Measurements from ENCODE around the gene ARL8B.
"Not testable (repeated sequence)": the region's sequence is repeated elsewhere in the genome, so short reads cannot be mapped to it uniquely, and the experiment has no call there.

Gene ARL8B

GRCh38 chr3:5147152-5147551 is 25.1 kb downstream of the ARL8B start:
- not testable (repeated sequence) for FAIRE-seq

- FAIRE-seq = no peak
These were observed 27.3 kb downstream of the ARL8B start for GRCh38 chr3:5149306-5149880.

- FAIRE-seq = no peak
These were observed 29.5 kb downstream of the ARL8B start for GRCh38 chr3:5151586-5151985.

- no peak for FAIRE-seq
These were observed 31.0 kb downstream of the ARL8B start for GRCh38 chr3:5153074-5153473.

DNA sequence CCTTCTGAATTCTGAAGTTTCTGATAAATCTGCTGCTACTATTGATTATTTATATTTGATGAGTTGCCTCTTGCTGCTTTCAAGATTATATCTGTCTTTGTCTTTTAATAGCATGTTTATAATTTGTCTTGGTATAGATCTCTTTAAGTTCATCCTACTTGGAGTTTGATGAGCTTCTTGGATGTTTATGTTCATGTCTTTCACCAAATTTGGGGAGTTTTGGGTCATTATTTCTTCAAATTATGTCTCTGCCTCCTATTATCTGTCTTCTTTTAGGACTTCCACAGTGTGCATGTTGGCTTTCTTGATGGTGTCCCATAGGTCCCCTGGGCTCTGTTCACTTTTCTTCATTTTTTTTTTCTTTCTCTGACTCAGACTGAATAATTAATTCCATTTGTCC is 33.1 kb downstream of the ARL8B start:
- no peak for FAIRE-seq

DNA sequence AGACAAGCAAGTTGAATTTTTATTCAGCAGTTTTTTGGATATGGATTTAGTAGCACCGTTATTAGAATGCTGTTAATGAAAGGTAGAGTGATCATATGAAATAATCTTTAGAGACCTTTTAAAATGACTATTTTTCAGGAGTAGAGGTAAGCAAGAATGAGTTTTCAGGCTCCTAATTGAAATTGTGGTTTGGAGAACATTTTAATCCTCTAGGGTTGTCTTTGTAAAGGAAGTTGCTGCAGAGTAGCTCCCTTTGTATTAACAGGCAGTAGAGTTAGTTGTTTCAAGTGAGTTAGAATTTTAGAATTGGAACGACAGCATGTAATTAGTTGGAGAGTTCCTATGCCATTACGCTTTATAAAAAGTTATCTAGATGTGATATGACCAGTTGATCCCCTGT is 38.2 kb downstream of the ARL8B start:
- FAIRE-seq = no peak

DNA sequence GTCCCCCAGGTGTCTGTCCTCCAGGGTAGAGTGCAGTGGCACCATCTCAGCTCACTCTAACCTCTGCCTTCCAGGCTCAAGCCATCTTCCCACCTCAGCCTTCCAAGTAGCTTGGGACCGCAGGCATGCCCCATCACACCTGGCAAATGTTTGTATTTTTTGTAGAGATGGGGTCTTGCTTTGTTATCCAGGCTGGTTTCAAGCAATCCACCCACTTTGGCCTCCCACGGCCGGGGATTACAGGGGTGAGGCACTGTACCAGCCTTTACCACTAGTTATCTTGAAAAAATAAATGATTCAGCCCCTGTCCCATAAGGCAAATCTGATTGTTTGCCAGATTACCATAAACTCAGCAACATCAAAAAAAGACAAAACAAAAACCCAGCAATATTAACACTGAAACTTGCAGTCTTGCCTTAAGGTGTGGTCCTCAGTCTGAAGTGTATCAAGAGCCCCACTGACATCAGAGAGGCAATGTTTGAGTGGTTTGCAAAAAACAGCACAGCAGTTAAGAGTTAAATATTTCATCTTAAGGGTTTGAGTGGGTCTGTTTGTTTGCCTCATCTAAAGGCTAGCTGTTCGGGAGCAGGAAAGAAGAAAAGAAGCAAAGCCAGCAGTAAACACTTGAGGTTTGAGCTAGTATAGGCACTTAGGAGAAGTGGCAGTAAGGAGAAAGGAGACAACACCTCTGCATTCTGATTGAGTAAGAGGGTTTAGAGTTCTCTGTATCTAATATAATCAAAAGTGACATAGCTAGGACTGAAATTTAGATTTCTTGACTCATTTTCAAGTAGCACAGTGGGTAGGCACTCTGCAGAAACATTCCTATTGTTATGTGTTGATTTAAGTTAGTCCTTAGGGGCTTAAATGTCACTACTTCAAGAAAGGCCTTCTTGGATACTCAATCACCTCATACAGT is 39.1 kb downstream of the ARL8B start:
- no peak for FAIRE-seq

DNA sequence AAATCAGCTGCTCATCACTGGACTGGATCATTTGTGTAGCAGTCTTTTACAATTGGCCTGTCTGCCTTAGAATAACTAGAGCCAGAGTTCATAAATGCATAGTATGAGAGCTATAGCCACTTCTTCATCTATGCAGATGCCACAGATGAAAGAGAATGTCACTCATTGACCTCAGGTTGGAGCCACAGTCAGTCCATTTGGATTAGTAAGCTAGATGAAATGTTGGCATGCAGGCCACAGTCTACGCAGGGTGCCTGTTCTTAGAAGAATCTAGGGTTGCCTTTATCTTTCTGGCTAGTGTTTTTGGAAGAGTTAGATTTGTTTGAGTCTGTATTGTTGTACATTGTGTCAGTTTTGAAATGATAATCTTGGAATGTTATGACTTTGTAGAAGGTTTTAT is 40.0 kb downstream of the ARL8B start:
- FAIRE-seq = no peak

DNA sequence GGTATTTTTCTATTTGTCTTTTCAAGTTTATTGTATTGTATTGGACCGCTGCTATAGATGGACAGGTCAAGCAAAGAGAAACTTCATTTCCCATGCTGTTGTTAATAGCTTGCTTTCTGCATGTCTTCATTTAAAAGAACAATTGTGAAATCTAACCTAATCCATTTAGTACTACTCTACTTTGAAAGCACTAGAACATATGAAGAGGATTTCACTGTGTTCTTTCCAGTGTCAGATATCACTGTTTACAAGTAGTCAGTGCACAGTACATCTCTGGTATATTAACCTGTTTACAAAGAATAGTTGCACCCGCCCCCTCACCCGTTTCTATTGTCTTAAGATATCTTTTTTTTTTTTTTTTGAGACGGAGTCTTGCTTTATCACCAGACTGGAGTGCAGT is 43.6 kb downstream of the ARL8B start:
- no peak for FAIRE-seq

GRCh38 chr3:5166846-5167245 is 44.8 kb downstream of the ARL8B start:
- FAIRE-seq = no peak

GRCh38 chr3:5168110-5168509 is 46.0 kb downstream of the ARL8B start:
- no peak for FAIRE-seq

DNA sequence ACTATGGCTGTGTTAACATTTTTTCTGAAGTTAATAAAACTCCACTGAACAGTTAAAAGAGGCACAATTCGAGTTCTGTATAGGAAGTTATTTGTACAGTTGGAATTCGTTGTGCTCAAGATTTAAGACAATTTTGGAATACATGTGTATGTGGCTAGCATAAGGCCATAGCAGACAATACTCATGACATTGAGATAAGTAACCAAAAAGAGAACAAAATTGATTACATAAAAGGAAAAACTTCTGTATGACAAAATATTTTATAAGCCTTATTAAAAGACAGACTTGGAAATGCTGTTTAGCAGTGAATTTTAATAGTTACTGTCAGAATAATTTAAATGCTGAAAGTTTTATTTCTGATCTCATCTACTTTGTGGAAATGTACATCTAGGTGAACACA is 47.7 kb downstream of the ARL8B start:
- no peak for FAIRE-seq

DNA sequence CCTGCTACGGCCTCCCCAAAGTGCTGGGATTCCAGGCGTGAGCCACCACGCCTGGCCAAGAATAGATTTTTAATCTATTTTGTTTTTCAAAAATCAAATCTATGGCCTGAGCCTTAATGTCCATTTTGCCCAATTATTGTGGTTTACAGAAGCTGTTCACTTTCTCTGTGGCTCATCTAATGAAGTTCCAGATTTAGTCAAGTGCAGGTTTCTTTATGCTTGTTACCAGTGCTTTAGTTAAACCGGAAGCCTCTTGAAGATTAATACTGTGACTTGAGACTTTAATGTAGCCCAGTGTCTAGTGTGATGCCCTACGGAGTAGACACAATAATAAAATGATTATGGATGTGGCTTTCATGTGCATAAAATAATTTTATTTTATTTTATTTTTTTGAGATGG is 48.9 kb downstream of the ARL8B start:
- FAIRE-seq = no peak

GRCh38 chr3:5172018-5172417 is 49.9 kb downstream of the ARL8B start:
- no peak for FAIRE-seq

- not testable (repeated sequence) for FAIRE-seq
These were observed 56.9 kb downstream of the ARL8B start for GRCh38 chr3:5179036-5179435.

GRCh38 chr3:5181469-5182141 is 59.5 kb downstream of the ARL8B start:
- no peak for FAIRE-seq

DNA sequence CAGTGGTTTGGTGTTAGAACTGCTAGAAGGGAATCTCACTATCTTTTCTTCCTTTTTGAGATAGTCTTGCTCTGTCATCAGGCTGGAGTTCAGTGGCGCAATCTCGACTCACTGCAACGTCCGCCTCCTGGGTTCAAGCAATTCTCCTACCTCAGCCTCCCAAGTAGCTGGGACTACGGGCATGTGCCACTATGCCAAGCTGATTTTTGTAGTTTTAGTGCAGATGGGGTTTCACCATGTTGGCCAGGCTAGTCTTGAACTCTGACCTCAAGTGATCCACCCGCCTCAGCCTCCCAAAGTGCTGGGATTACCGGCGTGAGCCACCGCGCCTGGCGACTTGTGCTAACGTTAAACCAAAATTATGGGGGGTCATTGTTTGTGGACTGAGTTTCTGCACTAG is 61.6 kb downstream of the ARL8B start:
- not testable (repeated sequence) for FAIRE-seq

GRCh38 chr3:5184499-5184898 is 62.4 kb downstream of the ARL8B start:
- FAIRE-seq = no peak

DNA sequence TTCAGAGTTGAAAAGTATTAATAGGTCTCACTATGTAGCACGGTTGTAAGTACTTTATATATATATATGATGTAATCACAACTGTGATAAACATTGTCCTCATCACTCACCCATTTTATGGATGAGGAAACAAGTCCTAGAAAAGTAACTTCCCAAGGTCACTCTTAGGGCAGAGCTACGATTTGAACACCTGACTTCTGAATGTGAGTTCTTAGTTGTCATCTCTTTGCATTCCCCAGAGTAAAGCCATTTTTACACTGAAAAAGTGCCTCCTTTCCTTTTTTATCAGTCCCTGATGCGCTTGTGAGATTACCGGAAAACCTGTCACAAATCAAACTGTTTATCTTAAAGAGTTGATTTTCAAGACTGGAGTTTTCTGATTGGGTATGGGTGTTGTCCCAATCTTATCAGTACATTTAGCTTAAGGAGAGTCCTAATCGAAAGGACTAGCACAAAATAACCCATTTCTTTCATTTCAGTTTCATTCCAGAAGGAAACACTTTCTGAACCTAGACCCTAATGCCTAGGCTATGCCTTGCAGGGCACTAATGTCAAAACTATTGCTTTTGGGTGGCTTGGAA is 63.1 kb downstream of the ARL8B start:
- no peak for FAIRE-seq

DNA sequence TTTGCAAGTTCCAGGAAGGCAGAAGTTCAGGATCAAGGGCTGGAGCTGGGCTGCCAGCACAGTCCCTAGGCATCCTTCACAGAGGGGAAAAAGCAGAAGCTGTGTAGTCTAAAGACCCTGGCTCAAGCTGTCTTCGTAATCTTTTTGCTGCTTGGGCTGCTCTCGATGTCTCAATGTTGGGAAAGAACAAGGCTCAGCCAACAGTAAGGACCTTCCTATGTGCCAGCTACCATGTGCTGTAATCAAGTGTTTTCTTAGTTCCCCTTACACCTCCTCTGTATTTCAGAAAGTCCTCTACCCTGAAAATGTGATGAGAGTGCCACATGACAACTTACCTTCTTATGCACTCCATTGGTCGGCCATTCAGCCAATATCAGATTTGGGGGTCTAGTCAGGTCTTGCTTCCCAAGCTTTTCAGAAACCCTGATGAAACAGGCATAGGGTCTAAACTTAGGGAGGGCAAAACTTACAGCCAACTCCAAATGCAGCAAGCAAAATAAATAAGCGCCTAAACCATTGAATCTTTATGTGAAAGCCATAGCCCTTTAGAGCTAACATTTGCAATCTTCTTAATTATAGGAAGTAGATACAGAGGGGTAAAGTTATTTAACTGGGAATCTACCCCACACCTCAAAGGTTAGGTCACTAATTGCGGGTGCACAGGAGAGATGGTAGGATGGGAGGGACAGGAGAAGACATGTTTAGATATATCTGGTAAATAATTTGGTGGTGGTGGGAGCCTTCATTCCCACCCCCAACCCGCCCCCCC is 64.2 kb downstream of the ARL8B start:
- FAIRE-seq = no peak

- FAIRE-seq = no peak
These were observed 64.7 kb downstream of the ARL8B start for GRCh38 chr3:5186858-5187155.

- FAIRE-seq = no peak
These were observed 65.2 kb downstream of the ARL8B start, which contains the start of gene EDEM1 for GRCh38 chr3:5187156-5187919. Gene EDEM1 (plus strand): TSS chr3:5187707. CDS start chr3:5187806, 99 bp downstream.

All from islet of Langerhans (tissue), 1 donor.